OCI-M2 (cell line): ENCODE measurements around the gene ATL3.
"Not testable (repeated sequence)": the region's sequence is repeated elsewhere in the genome, so short reads cannot be mapped to it uniquely, and the experiment has no call there.

Experiments used
- DNase-seq: peaks from one replicate; lab custom pipeline; 2025; ENCODE audit not compliant: unreplicated experiment; lab: John Stamatoyannopoulos, UW

ATL3 gene

DNA sequence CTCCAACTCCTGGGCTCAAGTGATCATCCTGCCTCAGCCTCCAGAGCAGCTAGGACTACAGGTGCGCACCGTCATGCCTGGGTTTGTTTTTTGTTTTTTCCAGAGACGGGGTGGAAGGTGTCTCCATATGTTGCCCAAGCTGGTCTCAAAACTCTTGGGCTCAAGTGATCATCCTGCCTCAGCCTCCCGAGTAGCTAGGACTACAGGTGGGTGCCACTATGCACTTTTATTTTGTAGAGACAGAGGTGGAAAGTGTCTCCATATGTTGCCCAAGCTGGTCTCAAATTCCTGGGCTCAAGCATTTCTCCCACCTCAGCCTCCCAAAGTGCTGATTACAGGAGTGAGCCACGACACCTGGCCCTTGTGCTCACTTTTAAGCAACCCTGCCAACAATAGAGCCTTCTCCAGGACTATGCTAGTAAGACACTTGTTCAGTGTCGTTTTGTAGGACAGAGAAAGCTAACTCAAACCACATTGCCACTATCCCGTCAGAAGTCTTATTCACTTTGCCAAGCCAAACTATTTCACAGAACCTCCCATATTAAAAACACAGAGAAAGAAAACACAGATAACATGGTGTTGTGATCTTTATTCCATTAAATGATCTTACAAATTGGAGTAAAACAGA lies 47.5 kb downstream of the ATL3 start:
- no peak for DNase-seq

DNA sequence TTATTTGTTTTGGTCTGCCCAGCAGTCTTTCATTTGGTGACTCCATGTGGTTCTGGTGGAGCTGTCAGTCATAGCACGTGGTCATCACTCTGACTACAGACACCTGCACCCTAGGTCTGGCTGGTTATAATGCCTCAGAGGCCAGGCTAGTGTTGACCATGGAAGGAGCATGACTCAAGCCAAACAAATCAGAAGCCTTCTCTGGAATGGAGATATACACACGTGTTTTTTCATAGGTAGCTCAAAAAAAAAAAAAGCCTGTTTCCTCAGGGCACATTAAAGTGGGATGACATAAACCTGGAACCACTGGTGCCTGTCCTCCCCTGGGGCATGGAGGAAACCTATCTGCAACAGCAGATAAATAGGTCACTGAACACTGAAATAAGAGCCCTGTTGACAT lies 48.9 kb downstream of the ATL3 start:
- DNase-seq, result no peak

DNA sequence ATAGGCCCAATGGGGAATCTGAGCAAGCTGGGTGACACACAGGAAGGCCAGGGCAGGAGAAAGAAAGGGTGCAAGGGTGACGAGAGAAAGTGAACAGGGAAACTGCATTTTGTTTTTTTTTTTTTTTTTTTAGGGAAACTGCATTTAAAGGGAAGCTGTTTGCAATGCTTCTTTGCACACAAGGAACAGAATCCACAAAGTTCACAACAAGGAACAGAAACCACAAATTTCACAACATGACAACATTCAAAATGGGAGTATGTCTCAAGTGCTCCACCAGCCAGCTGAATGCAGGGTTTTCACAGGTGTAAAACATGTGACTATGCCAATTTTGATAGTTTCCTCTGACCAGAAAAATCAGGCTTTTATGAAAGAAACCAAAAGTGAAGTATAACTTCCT lies 50.1 kb downstream of the ATL3 start:
- DNase-seq, result no peak

DNA sequence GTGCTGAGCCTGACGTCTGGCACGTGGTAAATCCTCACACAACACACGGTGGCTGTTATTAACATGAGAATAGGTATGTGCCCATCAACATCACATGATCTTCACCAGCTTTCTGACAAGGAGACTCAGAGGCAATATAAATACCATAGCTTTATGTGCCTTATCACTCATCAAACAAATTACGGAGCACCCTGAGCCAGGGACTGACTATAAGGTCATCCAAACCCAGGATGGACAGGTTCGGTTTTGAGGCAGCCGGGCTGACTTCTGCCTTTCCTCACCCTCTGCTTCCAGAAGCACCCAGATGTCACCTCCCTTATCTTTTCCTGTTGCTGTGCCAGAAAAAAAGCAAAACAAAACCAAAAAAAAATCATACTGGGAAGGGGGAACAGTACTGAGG lies 51.2 kb downstream of the ATL3 start:
- no peak for DNase-seq

GRCh38 chr11:63617686-63618085 lies 53.5 kb downstream of the ATL3 start:
- not testable (repeated sequence) for DNase-seq

DNA sequence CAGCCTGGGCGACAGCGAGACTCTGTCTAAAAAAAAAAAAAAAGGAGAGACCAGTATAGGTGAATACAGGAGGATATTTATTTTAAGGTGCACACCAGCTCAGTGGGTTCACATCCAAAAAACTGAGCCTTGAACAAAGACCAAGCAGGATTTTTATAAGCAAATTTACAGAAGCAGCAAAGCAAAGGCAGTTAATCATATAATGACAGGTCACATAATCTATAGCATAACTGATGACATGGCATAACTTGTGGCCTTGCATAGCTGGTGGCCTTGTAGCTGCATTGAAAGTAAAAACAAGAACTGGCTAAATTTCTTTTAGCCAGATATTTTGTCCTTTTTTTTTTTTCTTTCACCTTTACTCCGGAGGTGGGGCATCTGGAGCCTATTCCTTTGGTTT lies 54.2 kb downstream of the ATL3 start:
- DNase-seq, result no peak

DNA sequence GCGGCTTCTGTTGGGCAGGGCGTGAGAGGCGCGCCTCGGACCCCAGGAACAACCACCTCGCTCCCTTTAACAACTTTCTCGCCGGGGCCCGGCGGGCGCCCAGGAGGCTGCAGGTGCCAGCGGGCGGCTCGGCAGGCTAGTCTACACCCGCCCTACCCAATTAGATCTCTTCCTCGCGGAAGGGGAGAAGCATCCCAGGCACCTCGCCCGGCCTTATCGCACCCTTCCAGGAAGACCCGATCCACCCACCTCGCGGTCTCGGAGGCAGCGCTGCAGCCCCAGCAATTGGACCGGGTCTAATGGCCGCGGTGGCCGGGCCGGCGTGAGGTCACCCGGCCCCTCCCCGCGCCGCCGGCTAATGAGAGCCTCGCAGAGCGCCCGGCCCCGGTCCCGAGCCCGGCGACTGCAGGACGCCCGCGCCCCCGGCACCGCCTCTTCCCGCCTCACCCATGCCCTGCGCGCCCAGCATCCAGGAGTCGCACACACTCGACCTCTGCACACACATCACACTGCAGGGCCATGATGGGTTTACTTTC lies 57.0 kb downstream of the ATL3 start, which contains the start of gene PLAAT3:
Gene PLAAT3, minus strand, starts transcription at position 298 of the 536 bp plus-strand sequence. CDS start 419 bp downstream, outside the sequence.
- DNase-seq, result no peak

DNA sequence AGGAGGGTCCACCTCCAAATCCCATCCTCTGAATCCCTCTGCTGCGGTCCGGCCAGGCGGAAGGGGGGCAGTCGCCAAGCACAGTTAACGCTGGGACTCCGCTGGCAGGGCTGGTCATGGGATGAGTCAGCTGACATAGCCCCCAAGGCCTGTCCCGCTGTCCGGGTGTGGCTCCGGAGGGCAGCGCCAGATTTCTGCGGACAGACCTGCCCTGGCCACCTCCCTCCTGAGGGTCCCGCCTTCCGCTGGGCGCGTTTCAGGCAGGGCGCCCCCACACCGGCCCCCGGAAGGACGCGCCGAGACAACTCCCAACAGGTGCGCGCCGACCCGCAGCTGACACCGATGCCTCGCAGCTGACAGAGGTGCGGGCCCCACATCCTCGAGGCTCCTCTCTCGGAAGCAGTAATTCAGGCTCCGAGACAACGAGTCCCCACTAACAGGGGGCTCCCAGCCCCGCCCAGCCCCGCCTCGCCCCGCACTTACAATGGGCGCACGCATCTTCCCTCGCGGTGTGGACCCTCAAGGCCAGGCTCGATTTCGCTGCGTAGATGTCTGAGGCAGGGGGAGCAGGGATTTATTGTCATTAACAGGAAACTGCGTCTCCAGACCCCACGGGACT lies 57.5 kb downstream of the ATL3 start:
- no peak for DNase-seq

DNA sequence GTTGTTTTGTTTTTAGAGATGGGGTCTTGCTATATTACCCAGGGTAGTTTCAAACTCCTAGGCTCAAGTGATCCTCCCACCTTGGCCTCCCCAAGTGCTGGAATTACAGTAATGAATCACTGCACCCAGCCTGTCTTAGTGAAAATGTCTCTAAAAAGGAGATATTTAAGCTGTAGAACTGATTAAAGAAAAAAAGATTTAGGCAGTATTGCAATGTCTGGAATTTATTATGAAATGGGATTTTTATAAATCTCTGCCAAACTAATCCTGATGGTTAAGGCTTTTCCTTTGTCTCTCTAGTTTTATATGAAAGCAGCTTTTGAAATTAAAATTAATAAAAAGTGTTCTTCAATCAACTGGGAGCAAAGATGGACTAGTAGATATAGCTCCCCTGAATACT lies 59.0 kb downstream of the ATL3 start:
- no peak for DNase-seq

DNA sequence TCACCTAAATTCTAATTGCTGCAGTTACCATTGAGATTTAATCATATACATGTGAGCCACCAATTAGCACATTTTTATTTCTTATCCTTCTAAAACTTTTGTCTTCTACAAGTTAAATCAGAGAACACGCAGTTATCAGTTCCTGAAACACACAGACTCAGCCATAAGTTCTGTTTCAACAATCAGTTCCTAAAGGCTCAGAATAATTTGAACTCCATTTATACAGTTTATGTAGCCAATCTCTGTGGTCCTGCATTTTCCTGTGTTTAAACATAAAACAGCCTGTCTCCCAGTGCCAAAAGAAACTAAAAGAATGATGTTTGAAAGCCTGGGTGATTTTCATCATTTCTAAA lies 59.8 kb downstream of the ATL3 start:
- no peak for DNase-seq

GRCh38 chr11:63610604-63611394 lies 60.4 kb downstream of the ATL3 start:
- DNase-seq, result no peak

DNA sequence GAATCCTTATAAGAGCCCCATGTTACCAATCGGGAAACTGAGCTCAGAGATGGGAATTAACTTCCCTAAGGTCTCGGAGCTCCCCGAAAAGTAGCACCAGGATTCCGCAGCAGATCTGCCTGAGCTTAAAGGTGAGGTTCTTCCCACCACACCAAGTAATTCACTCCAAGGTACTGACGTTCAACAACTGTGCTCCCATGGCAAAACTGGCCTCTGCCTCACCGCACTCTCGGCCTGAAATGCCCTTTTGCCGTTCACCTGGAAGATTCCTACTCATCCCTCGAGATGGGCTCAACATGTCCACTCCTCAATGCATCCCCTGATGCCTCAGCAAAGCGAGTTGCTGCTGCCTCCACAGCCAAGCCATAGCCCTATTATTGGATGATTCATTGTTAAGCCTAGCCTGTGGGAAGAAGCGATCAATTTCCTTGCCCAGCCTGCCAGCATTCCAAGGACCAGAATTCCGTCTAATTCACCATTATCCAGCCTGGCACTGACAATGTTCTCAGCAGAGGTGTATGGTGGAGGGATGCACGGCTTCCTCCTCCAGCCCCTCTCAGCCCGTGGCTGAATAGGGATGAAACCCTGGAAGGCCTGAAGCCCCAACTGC lies 61.1 kb downstream of the ATL3 start:
- DNase-seq, result no peak

- DNase-seq, result no peak
Observed at GRCh38 chr11:63609536-63609935, 61.6 kb downstream of the ATL3 start.

DNA sequence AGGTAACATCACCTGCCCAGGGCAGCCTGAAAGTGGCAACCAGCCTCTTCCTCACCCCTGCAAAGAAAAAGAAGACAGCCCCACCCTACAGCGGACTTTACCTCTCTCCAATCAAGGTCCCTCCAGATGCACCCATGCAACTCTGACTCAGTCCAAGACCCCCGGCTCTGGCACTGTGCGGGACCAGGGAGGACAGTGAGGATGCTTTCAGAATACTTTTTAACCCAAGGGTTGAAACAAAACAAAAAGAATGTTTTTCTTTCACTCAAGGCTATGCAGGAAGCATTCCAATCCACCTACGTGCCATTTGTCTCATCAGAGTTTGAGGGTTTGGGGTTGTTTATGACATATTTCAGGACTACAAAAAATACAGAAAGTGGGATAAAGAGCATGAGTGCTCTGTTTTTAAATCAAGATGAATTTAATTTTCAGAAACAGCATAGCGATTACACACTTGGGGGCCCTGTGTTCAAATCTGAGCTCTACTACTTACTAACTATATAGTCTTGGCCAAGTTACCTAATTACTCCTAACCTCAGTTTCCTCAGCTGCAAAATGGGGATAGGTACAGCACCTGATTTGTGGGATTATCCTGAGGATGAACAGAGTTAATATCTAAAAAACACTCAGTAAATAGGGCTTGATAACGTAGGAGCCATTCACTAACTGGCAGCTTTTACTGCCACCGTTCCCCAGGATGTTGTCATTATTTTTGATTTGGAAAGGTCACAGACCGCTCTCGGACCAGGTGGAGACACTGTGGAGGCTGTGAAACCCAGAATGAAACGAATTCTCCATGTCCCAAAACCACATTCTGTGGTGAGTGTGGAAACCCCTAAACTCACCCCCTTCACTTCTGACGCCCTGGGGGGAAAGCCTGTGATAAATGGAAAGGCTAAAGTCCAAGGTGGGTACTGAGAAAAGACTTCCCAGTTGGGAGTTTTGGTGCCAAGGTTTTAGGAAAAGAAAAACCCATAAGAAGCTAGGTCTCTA lies 62.5 kb downstream of the ATL3 start:
- no peak for DNase-seq

DNA sequence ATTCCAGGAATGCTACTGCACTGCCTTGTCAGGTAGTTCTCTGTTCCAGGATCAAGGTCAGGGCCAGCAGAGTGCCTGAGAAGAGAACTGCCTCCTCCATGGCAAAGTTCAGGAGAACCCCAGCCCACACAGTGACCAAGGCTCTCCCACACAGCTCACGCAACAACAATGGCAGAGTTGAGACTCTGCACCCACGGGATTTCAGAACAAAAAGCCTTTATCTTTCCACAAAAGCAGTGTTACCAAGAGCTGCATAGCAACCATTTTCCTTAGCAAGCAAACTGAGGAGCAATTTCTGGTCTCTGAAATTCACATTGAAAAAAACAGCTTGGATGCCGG lies 68.0 kb downstream of the ATL3 start:
- no peak for DNase-seq

DNA sequence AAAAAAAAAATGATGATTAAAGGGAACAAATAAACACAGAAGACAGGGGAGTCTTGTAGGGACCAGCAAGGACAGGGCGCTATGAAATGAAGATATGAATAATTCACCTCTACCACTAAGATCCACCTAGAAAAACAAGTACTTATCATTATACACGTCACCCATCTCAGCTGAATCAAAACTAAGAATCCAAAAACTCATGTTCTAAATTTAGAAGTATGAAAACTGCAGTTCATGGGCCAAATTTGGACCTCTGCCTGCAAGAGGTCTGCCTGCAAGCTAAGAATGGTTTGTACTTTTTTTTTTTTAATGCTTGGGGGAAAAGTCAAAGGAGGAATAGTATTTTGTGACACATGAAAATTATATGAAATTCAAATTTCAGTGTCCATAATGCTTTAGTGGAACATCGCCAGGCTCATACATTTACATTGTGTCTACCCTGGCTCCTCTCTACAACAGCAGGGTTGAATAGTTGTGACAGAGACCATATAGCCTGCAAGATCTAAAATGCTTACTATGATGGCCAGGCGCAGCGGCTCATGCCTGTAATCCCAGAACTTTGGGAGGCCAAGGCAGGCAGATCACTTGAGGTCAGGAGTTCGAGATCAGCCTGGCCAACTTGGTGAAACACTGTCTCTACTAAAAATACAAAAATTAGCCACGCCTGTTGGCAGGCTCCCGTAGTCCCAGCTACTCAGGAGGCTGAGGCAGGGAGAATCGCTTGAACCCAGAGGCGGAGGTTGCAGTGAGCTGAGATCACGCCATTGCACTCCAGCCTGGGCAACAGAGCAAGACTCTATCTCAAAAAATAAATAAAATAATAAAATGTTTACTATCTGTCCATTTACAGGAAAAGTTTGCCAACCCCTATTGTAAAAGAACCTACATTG lies 68.6 kb downstream of the ATL3 start:
- DNase-seq, result not testable (repeated sequence)

DNA sequence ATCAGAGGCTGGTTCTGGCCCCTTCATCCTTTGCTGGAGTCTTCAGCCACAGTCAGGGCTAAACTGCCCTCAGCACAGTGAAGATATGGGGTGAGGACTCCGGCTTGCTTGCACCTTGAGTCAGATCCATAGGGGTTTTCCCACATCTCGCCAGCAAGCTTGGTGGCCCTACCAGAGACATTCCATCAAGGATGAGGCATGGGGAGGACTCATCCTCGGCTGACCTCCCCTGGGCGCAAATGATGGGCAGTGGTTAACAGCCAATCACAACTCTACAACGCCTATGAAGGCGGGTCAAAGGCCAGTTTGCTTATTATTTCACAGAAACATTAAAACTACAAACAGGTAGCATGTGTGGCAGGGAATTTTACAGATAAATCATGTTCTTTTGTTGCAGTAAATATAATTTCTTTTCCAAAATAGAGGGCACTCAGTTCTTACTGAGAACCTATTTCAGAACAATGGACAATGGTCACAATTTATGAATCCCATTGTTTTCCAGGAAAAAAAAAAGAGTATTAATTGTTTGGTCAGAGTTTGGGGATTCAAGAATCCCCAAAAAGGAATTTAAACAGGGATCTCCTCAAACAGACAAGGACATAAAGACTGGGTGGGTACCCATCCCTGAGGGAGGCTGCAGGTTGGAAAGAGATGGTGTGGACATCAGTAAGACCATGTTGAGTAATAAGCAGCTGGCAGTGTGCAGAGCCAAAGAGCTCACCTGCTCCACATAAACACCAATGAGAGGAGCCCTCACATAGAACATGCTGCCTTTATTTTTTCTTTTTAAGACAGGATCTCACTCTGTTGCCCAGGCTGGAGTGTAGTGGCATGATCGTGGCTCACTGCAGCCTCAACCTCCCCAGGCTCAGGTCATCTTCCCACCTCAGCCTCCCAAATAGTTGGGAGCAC lies 71.7 kb downstream of the ATL3 start:
- DNase-seq, result no peak

DNA sequence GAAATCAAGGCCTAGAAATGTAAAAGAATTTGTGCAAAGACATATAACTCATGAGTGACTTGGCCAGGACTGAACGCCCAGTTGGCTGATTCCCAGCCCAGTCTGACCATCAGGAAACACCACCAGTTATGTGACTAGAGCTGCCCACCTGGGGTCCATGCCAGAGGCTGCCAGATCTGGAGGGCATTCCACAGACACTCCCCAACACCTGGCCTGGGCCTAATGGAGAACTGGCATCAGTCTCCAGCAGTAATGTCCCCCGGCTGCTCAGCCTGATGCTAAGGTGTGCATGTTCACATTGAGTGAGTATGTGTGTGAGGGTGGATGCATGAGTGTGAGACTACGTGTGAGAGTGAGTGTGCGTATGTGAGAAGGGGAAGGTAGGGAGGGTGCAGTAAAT lies 72.6 kb downstream of the ATL3 start:
- no peak for DNase-seq

DNA sequence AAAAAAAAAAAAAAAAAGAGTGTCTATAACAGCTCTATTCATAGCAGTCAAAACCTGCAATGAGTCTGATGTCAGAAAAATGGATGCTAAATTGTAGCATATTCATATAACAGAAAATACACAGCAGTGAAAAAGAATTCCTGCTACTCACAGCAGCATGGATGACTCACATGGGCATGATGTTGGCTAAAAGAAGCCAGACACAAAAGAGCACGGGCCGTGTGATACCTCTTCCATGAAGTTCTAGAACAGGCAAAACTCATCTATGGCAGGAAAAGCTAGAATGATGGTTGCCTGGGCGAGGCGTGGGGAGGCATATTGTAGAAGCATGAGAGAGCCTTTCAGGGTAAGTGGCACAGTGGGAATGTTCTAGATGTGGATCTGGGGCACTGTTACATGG lies 75.9 kb downstream of the ATL3 start:
- no peak for DNase-seq
